Measurements from ENCODE around the gene HAUS7. TPM values are rescaled to one million over a fixed set of nuclear protein-coding genes. Genes with fewer than 3 reads are reported as not detected.

HAUS7 gene
- total and polyA plus RNA-seq, 2 donors from 2014 or later: 28.1 to 47.6 TPM

DNA sequence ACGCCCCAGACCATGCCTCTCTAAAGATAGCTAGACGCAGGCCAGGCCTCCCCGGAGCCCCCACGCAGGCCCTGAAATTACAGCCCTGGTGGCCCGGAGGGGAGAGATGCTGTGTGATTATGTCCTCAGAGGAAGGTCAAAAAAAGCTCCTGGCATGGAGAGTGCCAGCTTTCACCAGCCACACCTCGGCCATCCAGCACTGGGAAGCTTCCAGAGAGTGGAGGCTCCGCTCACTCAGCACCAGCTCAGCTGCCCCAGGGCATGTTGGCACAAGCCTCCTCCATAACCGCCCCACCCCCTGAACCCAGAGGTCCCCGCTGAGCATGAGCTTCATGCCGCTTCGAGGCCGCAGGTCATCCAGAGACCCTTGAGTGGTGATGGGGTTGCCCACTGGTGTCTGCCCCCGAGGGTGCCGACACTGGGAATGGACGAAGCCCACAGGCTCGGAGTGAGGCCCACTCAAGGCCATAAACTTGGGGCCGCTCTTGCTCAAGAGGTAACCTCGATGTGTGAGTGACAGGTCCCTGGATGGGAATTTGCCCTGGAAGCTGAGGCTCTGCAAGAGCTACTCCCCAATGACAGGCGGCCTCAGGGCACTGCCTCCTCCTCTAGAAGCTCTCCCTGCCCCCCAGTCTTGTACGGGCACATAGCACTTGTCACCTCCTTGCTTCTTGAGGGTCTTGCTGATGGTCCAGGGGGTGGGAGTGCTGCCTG lies 20.0 kb upstream of the HAUS7 start:
- DNase-seq (no peak), FAIRE-seq (no peak)
- Histone ChIP-seq H3K27ac (ENCODE audit: low read depth in 2 of 2, low read length in 2 of 2) (no peak overlapping the region), H3K9me3 (ENCODE audit: control insufficient read depth in 2 of 3, insufficient read depth in 1 of 3, low read length in 3 of 3) (no peaks in the 10 kb centered on the region), H3K27me3 (ENCODE audit: control insufficient read depth, insufficient read depth, low read length) (no peaks in the 10 kb centered on the region), H3K4me1 (ENCODE audit: control insufficient read depth in 2 of 3, insufficient read depth in 2 of 3, low read depth in 1 of 3, low read length in 3 of 3) (peaks cover 0 to 13% (median 0%) of the 10 kb centered on the region in 3 donors), H3K36me3 (ENCODE audit: control insufficient read depth in 2 of 3, insufficient read depth in 3 of 3, low read length in 3 of 3) (no peaks in the 10 kb centered on the region), H3K4me3 (ENCODE audit: low read length in 3 of 3) (no peak overlapping the region), H3K9ac (ENCODE audit: low read length in 3 of 3) (no peak overlapping the region)
- TF ChIP-seq, protein P1, sequence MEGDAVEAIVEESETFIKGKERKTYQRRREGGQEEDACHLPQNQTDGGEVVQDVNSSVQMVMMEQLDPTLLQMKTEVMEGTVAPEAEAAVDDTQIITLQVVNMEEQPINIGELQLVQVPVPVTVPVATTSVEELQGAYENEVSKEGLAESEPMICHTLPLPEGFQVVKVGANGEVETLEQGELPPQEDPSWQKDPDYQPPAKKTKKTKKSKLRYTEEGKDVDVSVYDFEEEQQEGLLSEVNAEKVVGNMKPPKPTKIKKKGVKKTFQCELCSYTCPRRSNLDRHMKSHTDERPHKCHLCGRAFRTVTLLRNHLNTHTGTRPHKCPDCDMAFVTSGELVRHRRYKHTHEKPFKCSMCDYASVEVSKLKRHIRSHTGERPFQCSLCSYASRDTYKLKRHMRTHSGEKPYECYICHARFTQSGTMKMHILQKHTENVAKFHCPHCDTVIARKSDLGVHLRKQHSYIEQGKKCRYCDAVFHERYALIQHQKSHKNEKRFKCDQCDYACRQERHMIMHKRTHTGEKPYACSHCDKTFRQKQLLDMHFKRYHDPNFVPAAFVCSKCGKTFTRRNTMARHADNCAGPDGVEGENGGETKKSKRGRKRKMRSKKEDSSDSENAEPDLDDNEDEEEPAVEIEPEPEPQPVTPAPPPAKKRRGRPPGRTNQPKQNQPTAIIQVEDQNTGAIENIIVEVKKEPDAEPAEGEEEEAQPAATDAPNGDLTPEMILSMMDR (IDR thresholded peaks at IDR 0.05; ENCODE audit: borderline replicate concordance, extremely low read depth, insufficient read depth): no peak
- intact Hi-C loops (cut with DNase I): no loop called here

DNA sequence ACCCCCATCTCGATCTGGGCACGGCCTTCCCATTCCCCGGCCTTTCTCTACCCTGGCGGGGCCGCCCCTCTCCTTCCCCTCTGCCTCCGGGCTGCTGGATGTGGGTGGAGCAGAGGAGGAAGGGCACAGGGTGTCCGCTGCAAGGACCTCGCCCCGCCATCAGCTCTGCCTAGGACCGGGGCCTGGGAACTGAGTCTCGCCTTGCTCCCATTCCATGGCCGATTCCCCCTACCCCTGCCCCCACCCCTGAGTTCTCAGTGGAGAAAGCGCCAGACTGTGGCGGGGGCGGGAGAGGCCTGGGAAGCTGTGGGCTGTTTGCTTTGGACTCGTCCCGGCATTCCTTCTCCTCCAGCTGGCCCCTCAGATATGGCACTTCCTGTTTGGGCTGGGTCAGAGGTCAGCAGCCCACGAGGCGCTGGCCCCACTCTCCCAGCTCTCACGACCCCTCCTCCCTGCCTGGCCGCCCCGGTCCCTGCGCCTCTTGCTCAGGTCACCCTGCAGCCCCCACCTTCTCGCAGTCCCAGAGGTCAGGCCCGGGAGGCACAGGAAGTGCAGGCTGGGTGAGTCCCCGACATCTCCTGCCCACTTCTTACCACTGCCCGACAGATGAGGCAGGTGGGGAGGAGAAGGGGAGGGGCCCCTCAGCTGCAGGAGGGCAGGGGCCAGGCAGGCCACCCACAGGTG lies 18.0 kb upstream of the HAUS7 start:
- TF ChIP-seq, protein P1 (IDR thresholded peaks at IDR 0.05; ENCODE audit: borderline replicate concordance, extremely low read depth, insufficient read depth): no peak
- FAIRE-seq: no peak
- peak; percentile 61 to 90 (median 72) for DNase-seq
- Histone ChIP-seq H3K4me3 (ENCODE audit: low read length in 3 of 3) (no peak overlapping the region), H3K9ac (ENCODE audit: low read length in 3 of 3) (no peak overlapping the region), H3K4me1 (ENCODE audit: control insufficient read depth in 2 of 3, insufficient read depth in 2 of 3, low read depth in 1 of 3, low read length in 3 of 3) (peaks cover 0 to 13% (median 0%) of the 10 kb centered on the region in 3 donors), H3K27ac (ENCODE audit: low read depth in 2 of 2, low read length in 2 of 2) (peak overlapping the region; percentile 43 to 52), H3K36me3 (ENCODE audit: control insufficient read depth in 2 of 3, insufficient read depth in 3 of 3, low read length in 3 of 3) (no peaks in the 10 kb centered on the region), H3K9me3 (ENCODE audit: control insufficient read depth in 2 of 3, insufficient read depth in 1 of 3, low read length in 3 of 3) (no peaks in the 10 kb centered on the region), H3K27me3 (ENCODE audit: control insufficient read depth, insufficient read depth, low read length) (no peaks in the 10 kb centered on the region)
- intact Hi-C loops (cut with DNase I): no loop called here

DNA sequence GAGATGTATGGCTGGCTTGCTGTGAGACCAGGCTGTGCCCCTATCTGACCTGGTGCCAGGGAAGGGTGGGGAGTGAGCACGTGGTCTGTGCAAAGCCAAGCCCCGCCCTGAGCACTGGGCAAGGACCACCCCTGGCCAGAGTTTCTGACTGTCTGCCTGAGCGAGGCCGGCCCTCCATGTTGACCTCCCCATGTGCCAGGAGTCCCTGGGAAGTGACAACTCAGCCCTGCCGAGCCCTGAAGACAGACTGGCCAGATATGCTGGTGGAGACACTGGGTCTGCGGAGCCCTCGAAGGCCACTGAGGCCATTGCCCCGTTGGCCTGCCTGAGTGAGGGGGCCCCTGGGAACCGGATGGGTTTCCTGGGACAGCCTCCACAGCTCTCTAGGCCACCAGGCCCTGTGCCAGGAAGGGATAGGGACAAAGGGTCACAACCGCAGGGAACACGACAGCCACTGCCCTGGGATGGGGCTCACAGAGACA lies 17.3 kb upstream of the HAUS7 start:
- Histone ChIP-seq H3K27me3 (ENCODE audit: control insufficient read depth, insufficient read depth, low read length) (no peaks in the 10 kb centered on the region), H3K9ac (ENCODE audit: low read length in 3 of 3) (no peak overlapping the region), H3K4me1 (ENCODE audit: control insufficient read depth in 2 of 3, insufficient read depth in 2 of 3, low read depth in 1 of 3, low read length in 3 of 3) (peaks cover 0 to 13% (median 0%) of the 10 kb centered on the region in 3 donors), H3K9me3 (ENCODE audit: control insufficient read depth in 2 of 3, insufficient read depth in 1 of 3, low read length in 3 of 3) (no peaks in the 10 kb centered on the region), H3K36me3 (ENCODE audit: control insufficient read depth in 2 of 3, insufficient read depth in 3 of 3, low read length in 3 of 3) (no peaks in the 10 kb centered on the region), H3K4me3 (ENCODE audit: low read length in 3 of 3) (no peak overlapping the region), H3K27ac (ENCODE audit: low read depth in 2 of 2, low read length in 2 of 2) (peak overlapping the region; percentile 43 to 52)
- TF ChIP-seq, protein P1 (IDR thresholded peaks at IDR 0.05; ENCODE audit: borderline replicate concordance, extremely low read depth, insufficient read depth): no peak
- intact Hi-C loops (cut with DNase I): no loop called here
- DNase-seq: peak in 1 of 5 donors; percentile 86
- FAIRE-seq: no peak
